Rectal smooth muscle tissue (tissue), 1 donor: ENCODE data around the gene TRAF4.
"Not testable (repeated sequence)": the region's sequence is repeated elsewhere in the genome, so short reads cannot be mapped to it uniquely, and the experiment has no call there.

Experiments
- H3K27ac ChIP-seq: one replicate; pipeline ENCODE4 v1.7.0; 2013; ENCODE audit warnings: low read depth, low read length, inconsistent platforms
- H3K27me3 ChIP-seq: one replicate; pipeline ENCODE4 v1.7.0; 2013; ENCODE audit warnings: low read length; ENCODE audit not compliant: control insufficient read depth, insufficient read depth
- H3K36me3 ChIP-seq: one replicate; pipeline ENCODE4 v1.7.0; 2013; ENCODE audit warnings: low read length; ENCODE audit not compliant: control insufficient read depth, insufficient read depth
- H3K4me1 ChIP-seq: one replicate; pipeline ENCODE4 v1.7.0; 2013; ENCODE audit warnings: low read length; ENCODE audit not compliant: control insufficient read depth, insufficient read depth
- H3K4me3 ChIP-seq: one replicate; pipeline ENCODE4 v1.7.0; 2013; ENCODE audit warnings: low read length
- H3K9ac ChIP-seq: one replicate; pipeline ENCODE4 v1.7.0; 2013; ENCODE audit warnings: low read length

TRAF4 gene

DNA sequence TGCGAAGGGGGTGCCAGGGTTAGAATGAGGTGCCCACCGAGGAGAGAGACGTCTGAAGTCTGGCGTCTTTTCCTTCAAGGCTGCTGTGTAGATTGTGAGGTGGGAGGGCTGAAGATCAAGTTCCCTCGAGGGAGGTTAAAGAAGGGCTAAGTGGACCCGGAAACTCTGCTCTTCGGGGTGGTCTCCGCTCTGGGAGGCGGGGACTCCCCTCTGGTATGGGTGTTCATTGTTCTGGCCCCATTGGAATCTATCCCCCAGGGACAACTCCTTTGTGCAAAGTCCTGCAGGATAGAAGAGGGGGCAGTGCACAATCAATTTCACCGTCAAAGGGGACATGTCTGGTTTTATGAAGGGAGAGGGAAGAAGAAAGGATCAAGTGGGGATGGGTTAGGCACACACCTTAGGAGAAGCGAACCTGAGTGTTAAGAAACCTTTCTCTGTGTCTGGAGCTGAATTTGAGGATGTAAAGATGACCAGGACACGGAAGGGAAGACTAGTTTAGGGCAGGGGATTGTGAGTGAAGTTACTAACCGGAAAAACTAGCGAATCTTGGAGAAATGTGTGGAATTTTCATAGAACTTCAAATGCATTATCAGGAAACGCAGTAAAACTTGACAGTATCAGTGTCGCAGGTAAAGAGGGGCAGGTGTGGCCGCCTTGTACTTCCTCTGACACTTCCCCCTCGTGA, 25.3 kb upstream of the TRAF4 start:
- Histone ChIP-seq H3K4me3 (peak overlapping the region; percentile 71), H3K4me1 (peaks cover 25% of the 10 kb centered on the region), H3K9ac (peak overlapping the region; percentile 47), H3K27ac (peak overlapping the region; percentile 90), H3K27me3 (no peaks in the 10 kb centered on the region), H3K36me3 (peaks cover 23% of the 10 kb centered on the region)

DNA sequence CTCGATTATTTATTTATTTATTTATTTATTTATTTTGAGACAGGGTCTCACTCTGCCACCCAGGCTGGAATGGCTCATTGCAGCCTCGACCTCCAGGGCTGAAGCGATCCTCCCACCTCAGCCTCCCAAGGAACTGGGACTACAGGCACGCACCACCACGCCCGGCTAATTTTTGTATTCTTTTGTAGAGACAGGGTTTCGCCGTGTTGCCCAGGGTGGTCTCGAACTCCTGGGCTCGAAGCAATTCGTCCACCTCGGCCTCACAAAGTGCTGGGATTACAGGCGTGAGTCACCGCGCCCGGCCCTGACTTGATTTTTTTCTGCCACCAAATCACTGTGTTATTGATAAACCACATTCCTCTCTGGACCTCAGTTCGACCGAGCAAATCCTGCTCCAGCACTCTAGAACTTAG, 24.8 kb upstream of the TRAF4 start:
- Histone ChIP-seq H3K36me3 (peaks cover 24% of the 10 kb centered on the region), H3K9ac (no peak overlapping the region), H3K4me3 (peak overlapping the region; percentile 95), H3K4me1 (peaks cover 25% of the 10 kb centered on the region), H3K27me3 (no peaks in the 10 kb centered on the region), H3K27ac (peak overlapping the region; percentile 85)

DNA sequence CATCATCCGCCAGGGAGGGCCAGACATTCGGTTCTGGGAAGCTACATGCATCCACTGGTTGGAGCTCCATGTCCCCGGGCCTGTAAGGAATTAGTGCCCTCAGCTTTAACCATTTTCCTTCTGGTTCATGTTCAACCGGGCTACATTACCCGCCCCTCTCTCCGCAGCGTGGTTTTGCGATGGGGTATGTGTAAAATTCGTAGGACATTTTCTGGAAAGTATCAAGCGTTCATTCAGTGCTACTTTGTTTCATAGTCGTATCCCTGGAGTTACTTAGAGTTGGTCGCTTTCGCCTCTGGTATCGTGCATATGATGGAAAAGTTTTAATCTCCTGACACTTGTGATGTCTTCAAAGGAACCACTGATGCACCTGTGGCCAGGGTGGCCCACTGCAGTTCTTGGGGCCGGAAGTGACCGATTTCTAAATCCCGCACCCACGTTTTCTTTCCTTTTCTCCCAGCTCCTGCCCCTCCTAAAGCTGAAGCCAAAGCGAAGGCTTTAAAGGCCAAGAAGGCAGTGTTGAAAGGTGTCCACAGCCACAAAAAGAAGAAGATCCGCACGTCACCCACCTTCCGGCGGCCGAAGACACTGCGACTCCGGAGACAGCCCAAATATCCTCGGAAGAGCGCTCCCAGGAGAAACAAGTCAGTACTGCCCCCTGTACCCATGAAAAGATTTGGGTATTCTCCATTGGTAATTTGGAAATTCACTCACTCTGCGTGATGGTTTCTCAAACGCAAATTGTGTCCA, 23.4 kb upstream of the TRAF4 start:
- Histone ChIP-seq H3K9ac (peak overlapping the region; percentile 69), H3K4me3 (peak overlapping the region; percentile 95), H3K4me1 (peaks cover 25% of the 10 kb centered on the region), H3K27me3 (no peaks in the 10 kb centered on the region), H3K27ac (peak overlapping the region; percentile 85), H3K36me3 (peaks cover 18% of the 10 kb centered on the region)

DNA sequence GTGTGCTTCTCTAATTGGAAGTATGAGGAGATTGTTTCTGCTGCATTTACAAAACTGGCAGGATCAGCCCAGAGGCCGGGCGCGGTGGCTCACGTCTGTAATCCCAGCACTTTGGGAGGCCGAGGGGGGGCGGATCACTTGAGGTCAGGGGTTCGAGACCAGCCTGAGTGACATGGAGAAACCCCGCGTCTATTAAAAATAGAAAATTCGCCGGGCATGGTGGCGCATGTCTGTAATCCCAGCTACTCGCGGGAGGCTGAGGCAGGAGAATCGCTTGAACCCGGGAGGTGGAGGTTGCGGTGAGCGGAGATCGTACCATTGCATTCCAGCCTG, 22.8 kb upstream of the TRAF4 start:
- Histone ChIP-seq H3K36me3 (peaks cover 18% of the 10 kb centered on the region), H3K4me1 (peaks cover 25% of the 10 kb centered on the region), H3K4me3 (peak overlapping the region; percentile 95)
- H3K27ac ChIP-seq, H3K27me3 ChIP-seq, H3K9ac ChIP-seq: not testable (repeated sequence)

DNA sequence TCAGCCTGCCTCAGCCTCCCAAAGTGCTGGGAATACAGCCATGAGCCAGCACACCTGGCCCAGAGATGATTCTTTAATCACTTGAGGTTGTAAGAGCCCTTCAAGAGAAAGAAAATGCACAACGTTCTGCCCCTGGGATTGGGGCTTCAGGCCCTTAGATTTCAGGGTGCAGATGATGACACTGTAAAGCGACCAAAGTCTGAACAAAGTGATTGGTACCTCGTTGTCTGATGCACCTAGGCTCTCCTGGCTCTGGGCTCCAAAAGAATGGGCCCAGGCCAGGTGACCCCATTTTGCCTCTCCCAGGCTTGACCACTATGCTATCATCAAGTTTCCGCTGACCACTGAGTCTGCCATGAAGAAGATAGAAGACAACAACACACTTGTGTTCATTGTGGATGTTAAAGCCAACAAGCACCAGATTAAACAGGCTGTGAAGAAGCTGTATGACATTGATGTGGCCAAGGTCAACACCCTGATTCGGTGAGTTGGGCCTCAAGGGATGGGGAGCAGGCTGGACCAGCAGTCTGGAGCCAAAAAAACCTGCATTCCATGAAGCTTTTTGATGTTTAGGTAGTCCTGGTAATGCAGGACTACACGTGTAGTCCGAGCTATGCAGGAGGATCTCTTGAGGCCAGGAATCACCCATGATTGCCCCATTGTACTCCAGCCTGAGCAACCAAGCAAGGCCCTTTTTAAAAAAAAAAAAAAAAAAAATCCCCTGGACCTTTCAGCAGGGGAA, 21.2 kb upstream of the TRAF4 start:
- Histone ChIP-seq H3K4me1 (peaks cover 31% of the 10 kb centered on the region), H3K4me3 (no peak overlapping the region), H3K27me3 (no peaks in the 10 kb centered on the region), H3K27ac (no peak overlapping the region), H3K36me3 (peaks cover 18% of the 10 kb centered on the region), H3K9ac (no peak overlapping the region)

- Histone ChIP-seq H3K27me3 (no peaks in the 10 kb centered on the region), H3K4me1 (peaks cover 28% of the 10 kb centered on the region), H3K27ac (no peak overlapping the region), H3K36me3 (peaks cover 18% of the 10 kb centered on the region), H3K9ac (no peak overlapping the region), H3K4me3 (no peak overlapping the region)
These were observed 20.5 kb upstream of the TRAF4 start for GRCh38 chr17:28723159-28723835.

DNA sequence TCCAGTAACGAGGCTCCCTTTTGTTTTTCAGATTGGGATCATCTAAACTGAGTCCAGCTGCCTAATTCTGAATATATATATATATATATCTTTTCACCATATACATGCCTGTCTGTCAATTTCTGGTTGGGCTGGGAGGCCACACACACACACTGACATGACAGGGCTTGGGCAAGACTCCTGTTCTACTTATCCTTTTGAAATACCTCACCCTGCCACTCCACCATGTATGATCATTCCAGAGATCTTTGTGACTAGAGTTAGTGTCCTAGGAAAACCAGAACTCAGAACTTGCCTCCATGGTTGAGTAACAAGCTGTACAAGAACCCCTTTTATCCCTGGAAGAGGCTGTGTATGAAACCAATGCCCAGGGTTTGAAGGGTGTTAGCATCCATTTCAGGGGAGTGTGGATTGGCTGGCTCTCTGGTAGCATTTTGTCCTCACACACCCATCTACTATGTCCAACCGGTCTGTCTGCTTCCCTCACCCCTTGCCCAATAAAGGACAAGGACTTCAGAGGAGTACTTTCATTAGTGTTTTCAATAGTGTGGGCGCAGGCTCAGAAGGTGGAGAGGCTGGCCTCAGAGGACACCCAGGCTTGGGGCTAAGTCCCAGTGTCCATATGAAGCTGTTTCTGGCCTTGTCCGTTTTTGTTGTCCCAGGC, 19.8 kb upstream of the TRAF4 start:
- H3K4me1 ChIP-seq = peaks cover 23% of the 10 kb centered on the region
- H3K9ac ChIP-seq, H3K27me3 ChIP-seq, H3K4me3 ChIP-seq, H3K27ac ChIP-seq: not testable (repeated sequence)
- peaks cover 18% of the 10 kb centered on the region for H3K36me3 ChIP-seq

GRCh38 chr17:28724500-28725165, 19.2 kb upstream of the TRAF4 start:
- Histone ChIP-seq H3K27me3 (no peaks in the 10 kb centered on the region), H3K4me1 (peaks cover 21% of the 10 kb centered on the region), H3K4me3 (no peak overlapping the region), H3K36me3 (peaks cover 18% of the 10 kb centered on the region), H3K9ac (no peak overlapping the region), H3K27ac (no peak overlapping the region)

DNA sequence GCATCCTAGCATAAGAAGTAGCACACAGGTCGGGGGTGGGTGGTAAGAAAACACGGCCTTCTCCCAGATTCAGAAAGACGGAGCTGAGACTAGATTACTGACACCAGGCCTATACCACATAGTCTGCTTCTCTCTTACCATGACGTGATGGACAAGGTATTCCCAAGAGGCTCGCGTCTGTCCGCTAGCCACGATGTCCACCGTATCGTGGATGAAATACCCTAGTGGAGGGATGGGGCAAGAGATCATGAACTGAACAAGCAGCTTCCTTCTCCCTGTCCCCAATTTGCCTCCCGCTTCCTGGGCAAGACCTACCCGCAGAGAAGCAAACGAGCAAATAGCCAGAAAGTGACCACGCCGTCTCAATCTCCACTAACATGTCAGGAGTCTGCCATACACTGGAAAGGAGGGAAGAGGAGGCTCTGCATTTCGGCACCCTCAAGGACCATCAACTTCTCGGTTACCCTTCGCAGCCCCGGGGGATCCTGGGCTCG, 18.6 kb upstream of the TRAF4 start:
- Histone ChIP-seq H3K4me3 (peak overlapping the region; percentile 60), H3K36me3 (peaks cover 18% of the 10 kb centered on the region), H3K9ac (peak overlapping the region; percentile 13)

DNA sequence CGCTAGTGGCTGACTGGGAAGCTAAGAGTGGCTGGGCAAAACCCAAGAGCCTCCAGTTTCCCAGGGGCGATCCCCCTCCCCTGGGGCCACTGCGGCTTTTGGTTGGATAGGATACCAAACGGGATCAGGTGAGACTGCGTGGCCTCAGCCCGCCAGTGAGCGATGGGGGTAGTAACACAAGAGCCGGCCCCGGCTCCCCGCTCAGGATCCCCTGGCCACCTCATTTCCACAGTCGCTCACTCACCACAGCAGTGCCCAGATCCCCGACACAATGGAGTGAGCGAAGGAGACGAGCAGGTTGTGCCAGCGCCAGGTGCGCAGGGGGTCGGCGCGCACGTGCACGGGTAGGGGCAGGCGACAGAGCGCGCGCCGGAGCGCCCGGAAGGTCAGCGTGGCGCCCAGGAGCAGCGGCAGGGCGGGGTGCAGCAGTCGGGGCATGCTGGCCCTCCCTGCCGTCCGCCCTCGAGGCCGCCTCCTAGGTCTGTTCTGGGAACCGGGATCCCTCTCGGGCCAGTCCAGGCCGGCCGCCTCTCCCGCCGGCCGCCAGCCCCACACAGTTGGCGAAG, 18.1 kb upstream of the TRAF4 start:
- no peaks in the 10 kb centered on the region for H3K27me3 ChIP-seq
- peak overlapping the region; percentile 60 for H3K4me3 ChIP-seq
- H3K36me3 ChIP-seq = peaks cover 18% of the 10 kb centered on the region
- H3K9ac ChIP-seq = peak overlapping the region; percentile 13
- H3K4me1 ChIP-seq = peaks cover 16% of the 10 kb centered on the region
- no peak overlapping the region for H3K27ac ChIP-seq

More for the DNA sequence above, 18.6 kb upstream of the TRAF4 start:
- H3K27ac ChIP-seq = no peak overlapping the region
- H3K4me1 ChIP-seq = peaks cover 21% of the 10 kb centered on the region
- H3K27me3 ChIP-seq = no peaks in the 10 kb centered on the region

- no peaks in the 10 kb centered on the region for H3K27me3 ChIP-seq
- H3K36me3 ChIP-seq = peaks cover 18% of the 10 kb centered on the region
- peak within 1 kb of the TSS; percentile 13 for H3K9ac ChIP-seq
- H3K4me1 ChIP-seq = peaks cover 11% of the 10 kb centered on the region
- peak within 1 kb of the TSS; percentile 79 for H3K4me3 ChIP-seq
- no peak within 1 kb of the TSS for H3K27ac ChIP-seq
These were observed 17.6 kb upstream of the TRAF4 start, which contains the start of gene TLCD1 for GRCh38 chr17:28726226-28726626. TLCD1 (minus strand) TSS chr17:28726233; CDS start chr17:28726097, 136 bp downstream.
